GM21576 (cell line): Measurements from ENCODE around the gene PCDH9.
A peak's percentile ranks its signal among the peaks of the same experiment; 100 is the strongest.

Source experiments
- ATAC-seq: cut with Tn5 transposase; IDR thresholded peaks from one replicate; pipeline ENCODE4 v1.9.1; 2021; ENCODE audit warnings: mild to moderate bottlenecking, moderate library complexity; ENCODE audit not compliant: unreplicated experiment

The PCDH9 gene

GRCh38 chr13:66853564-66853963, 376.6 kb downstream of the PCDH9 start:
- no peak for ATAC-seq

DNA sequence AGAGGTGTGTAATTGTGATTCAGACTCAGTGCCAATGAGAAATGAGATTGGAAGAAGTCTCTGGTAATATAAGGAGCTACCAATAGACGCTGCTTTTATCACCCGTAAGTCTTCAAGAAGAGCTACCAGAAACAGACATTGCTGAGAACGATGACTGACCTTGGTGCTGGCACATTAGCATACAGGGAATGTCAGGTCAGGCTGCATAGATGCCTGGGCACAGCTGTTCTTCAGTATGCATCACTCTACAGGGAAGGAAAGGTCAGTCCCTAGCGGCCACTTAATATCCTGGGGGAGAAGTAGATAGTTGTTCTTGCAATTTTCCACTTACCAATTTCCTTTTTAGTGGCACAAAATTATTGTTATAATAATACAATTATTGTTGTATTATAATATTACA, 380.4 kb downstream of the PCDH9 start:
- ATAC-seq, result no peak

DNA sequence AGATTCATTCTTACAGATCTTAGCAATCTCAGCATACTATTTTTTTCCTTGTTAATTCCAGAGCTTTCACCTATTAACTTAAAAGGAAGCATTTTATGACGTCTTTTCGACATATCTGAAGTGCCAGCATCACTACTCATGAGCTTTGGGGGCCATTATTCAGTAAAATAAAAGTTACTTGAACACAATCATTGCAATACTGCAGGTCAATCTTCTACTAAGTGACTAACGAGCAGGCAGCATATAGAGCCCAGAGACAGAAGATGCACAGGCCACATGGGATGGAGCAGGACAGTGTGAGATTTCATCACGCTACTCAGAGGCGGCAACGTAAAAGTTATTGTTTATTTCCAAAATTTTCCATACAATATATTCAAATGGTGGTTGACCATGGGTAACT, 382.6 kb downstream of the PCDH9 start:
- ATAC-seq, result no peak

- ATAC-seq, result no peak
Measured at GRCh38 chr13:66845393-66845792, 384.7 kb downstream of the PCDH9 start.

DNA sequence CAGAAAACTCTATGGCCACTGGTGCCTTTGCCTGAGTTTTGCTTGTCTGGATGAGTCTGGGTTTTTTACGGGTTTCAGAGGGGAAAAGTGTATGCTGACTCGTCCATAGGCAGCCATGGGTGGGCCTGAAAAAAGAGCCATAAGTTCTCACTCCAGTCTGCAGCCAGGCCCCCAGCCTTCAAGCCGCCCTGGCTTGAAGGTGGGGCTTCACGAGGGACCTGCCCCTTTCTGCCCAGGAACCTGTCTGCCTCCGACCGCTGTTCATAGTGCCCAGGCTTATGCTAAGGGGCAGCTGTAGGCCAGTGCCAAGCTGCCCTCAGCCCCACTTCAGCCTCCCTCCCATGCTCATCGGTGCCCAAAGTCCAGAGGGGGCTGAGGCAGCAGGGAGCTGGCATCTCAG, 385.2 kb downstream of the PCDH9 start:
- no peak for ATAC-seq

DNA sequence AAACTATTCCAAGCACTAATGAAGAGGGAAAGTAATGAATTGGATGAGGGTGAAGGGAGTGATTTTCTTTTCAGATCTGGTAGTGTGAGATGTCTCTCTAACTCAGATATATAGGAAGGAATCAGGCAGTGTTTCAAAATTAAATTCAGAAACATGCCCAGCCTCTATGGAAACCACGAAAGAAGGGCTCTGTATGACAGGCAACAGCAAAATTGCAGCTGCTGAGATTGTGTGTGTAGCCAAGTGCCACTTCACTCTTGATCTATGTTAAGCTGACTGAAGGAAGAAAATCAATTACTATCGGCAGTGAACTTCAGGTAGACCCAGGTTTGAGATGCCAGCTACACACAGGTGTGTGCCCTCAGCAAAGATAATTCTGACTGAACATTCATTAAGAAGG, 387.4 kb downstream of the PCDH9 start:
- no peak for ATAC-seq

- ATAC-seq, result no peak
Measured at GRCh38 chr13:66840621-66841020, 389.5 kb downstream of the PCDH9 start.

DNA sequence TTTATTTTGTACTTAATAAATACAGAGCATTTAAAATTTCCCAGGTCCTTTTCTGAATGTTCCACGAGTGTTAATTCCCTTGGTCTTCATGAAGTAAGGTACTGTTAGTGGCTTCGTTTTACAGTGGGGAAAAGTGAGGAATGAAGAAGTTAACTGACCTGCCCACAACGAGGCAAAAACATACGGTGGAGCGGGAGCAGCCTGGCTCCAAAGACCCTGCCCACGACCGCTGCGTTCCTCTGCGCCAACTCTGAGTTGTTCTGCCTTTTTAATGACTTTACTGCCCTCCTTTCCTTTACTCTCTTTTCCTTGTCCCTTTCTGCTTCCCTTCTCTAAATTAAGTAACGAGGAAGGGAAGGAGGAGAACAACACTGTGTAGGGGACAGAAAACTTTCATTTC, 392.9 kb downstream of the PCDH9 start:
- ATAC-seq, result no peak

GRCh38 chr13:66835040-66835628, 395.0 kb downstream of the PCDH9 start:
- ATAC-seq, result no peak

- peak; percentile 58 for ATAC-seq
Measured at GRCh38 chr13:66830940-66831716, 399.0 kb downstream of the PCDH9 start.

DNA sequence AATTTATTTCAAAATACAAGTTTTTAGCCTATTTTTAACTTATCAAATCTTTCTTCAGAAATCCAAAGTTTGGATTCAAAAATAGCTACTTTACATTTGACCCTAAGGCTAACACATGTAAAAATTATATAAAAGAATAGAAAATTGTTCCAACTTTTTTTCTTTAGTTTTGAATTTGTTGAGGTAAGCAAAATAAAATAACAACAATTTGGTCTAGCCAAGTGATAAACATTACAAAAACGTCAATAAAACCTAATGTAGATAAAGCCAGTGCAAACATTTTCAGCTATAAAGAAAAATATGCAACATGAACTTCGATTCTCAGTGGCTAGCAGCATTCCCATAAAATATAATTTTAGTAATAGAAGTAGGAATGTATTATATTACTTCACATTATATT, 400.3 kb downstream of the PCDH9 start:
- no peak for ATAC-seq

DNA sequence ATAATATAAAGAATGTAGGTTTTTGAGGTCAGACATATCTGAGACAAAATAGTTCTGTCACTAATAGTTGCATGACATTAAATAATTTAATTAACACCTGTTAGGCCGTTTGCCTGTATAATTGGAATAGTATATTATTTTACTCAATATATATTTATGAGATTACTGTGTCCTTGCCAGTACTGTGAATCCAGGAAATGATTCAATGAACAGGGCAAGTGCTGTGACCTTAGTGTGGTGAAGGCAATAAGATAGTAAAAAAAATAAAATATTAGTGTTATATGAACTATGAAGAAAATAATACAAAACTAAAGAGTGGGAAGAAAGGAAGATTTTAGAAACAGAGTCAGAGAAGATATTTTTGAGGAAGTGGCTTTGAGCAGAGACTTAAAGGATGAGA, 403.7 kb downstream of the PCDH9 start:
- no peak for ATAC-seq

- no peak for ATAC-seq
Measured at GRCh38 chr13:66821551-66821950, 408.6 kb downstream of the PCDH9 start.

DNA sequence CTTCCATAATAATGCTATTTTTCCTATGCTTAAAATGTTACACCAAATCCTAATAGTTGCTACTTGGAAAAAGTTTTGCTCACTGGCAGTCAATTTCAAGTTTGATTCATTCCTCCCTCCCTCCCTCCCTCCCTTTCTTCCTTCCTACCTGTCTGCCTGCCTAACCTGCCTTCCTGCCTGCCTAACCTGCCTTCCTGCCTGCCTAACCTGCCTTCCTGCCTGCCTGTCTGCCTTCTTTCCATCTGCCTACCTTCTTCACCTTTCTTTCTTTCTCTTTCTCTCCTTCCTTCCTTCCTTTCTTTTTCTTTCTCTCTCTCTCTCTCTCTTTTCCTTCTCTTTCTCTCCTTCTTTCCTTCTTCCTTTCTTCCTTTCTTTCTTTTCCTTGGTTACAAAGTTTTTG, 418.7 kb downstream of the PCDH9 start:
- no peak for ATAC-seq

- no peak for ATAC-seq
Measured at GRCh38 chr13:66809485-66809884, 420.7 kb downstream of the PCDH9 start.

DNA sequence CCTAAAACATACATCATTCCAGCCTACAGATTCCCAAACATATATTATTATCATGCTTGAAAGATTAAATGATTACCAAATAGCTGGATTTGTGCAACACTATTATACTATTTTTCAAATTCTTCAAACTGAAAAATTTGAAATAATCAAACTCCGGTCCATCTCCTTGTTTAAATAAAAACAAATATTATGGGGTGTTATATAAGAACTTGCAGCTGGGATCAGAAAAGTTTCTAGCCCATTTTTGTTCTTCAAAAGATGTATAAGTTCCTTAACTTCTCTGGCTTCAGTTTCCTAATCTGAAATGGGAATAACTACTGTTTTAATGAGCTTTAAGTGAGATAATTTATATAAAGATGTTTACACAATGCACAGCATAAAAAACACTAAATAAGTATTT, 422.9 kb downstream of the PCDH9 start:
- ATAC-seq, result no peak

DNA sequence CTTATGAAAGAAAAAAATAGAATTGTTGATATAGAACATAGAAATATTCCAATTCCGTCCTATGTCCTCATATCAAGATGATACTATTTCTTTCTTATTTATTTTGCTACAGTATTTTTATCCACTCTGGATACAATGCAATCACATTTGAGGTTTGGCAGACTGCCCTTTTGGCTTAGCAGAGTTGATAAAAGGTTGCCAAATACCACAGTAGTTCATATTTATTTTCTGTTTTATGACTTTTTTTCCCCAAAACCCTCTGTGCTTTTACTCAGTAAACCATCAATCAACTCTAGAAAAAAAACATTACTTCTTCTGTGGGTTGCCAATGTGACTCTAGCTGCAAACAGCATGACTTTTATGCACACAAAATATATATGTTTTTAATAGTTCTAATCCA, 424.5 kb downstream of the PCDH9 start:
- ATAC-seq, result no peak

DNA sequence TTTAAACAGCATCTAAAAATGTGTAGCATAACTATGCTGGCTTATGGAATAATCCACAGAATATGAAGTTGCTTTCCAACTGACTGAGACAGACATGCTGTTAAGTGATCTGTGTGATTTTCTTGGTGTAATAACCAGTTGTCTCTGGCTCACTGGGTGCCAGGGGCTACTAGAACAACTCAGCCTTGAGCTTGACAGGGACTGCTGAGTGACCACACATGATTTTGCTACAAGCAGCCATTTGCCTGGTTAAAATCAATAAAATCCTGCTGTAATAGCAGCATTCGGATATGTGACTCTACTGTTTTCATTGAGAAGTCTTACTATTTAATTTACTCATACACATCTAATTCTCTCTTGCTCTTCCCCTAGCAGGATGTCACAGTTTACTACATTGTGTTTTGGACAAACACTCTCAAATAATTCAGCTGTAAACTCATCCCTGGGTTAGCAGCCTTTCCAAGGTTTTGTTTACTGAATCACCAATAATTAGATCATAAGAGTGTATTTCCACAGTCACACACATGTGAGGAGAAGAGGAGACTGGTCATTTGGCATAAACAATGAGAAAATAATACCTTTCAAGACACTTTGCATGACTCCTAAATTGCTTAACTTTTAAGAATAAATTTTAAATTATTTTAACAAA, 426.2 kb downstream of the PCDH9 start:
- no peak for ATAC-seq

- ATAC-seq, result no peak
Measured at GRCh38 chr13:66803013-66803807, 426.9 kb downstream of the PCDH9 start.

GRCh38 chr13:66795636-66796035, 434.5 kb downstream of the PCDH9 start:
- ATAC-seq, result no peak

DNA sequence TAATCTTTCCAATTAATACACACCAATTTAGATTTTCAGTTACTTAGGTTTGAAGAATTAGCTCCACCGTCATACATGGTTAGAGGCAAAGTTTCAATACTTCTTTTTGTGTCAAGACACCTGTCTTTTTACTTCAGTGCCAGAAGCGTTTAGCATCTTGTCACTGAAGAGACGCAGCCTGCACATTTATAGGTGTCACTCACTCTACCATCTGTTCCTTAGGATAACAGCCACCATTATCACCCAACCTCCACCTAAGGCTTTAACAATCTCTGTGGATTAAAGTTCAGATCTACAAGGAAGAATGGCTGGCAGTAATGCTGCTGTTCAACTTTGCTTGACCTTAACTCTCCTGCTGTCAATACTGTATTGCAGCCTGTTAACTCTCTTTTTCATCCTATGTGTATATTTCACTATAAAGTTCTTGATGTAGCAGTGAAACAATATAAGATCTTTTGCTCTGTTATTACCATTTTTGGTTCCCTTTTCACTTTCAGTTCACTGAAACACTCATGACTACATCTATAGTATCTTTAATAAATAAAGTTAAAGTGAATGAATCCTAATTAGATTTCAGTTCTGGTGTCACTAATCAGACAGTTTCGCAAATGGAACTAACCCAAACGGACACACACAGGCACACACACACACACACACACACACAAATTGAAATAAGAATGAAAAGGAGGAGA, 435.6 kb downstream of the PCDH9 start:
- ATAC-seq, result peak; percentile 76
